CD14-positive monocyte (primary cell): ENCODE measurements around the gene MEX3A. TPM values are rescaled to one million over a fixed set of nuclear protein-coding genes. Genes with fewer than 3 reads are reported as not detected.
"Not testable (repeated sequence)": the region's sequence is repeated elsewhere in the genome, so short reads cannot be mapped to it uniquely, and the experiment has no call there.

Experiments
- DNase-seq, 3 donors: peaks; one replicate each; pipeline ENCODE4 v3.0.0-alpha.2; 2011 to 2022
- H2AFZ ChIP-seq: 2 replicates; pipeline ENCODE4 v1.6.0; 2012; ENCODE audit warnings: mild to moderate bottlenecking, low read depth, low read length, inconsistent platforms; ENCODE audit not compliant: insufficient read depth, poor library complexity, severe bottlenecking
- H3K27ac ChIP-seq, 2 donors: 1 replicate in 1 of 2; 2 replicates in 1 of 2; pipeline ENCODE4 v1.5.1; 2012 to 2013; ENCODE audit warnings: low read length in 2 of 2, control low read depth in 1 of 2, inconsistent platforms in 1 of 2, low read depth in 1 of 2, mild to moderate bottlenecking in 1 of 2
- H3K27me3 ChIP-seq, 2 donors: one replicate each; pipeline versions ENCODE4 v1.6.0 to v1.6.1; 2011 to 2013; ENCODE audit warnings: low read length in 2 of 2; ENCODE audit not compliant: control insufficient read depth in 2 of 2, insufficient read depth in 2 of 2
- H3K36me3 ChIP-seq, 2 donors: replicated peaks in 1 of 2; 1 replicate in 1 of 2; 2 replicates in 1 of 2; pipeline versions ENCODE4 v1.5.1 to v1.6.1; 2012 to 2013; ENCODE audit warnings: low read length in 2 of 2, control low read depth in 1 of 2, inconsistent platforms in 1 of 2, mild to moderate bottlenecking in 1 of 2; ENCODE audit not compliant: insufficient read depth in 2 of 2, control insufficient read depth in 1 of 2
- H3K4me1 ChIP-seq, 2 donors: 1 replicate in 1 of 2; 2 replicates in 1 of 2; pipeline versions ENCODE4 v1.5.1 to v1.6.1; 2012 to 2013; ENCODE audit warnings: low read length in 2 of 2, control low read depth in 1 of 2, inconsistent platforms in 1 of 2, mild to moderate bottlenecking in 1 of 2, moderate library complexity in 1 of 2; ENCODE audit not compliant: insufficient read depth in 2 of 2, control insufficient read depth in 1 of 2
- H3K4me2 ChIP-seq: replicated peaks from 2 replicates; pipeline ENCODE3; 2012; ENCODE audit warnings: low read length, moderate library complexity, mild to moderate bottlenecking; ENCODE audit not compliant: poor library complexity, severe bottlenecking; ENCODE audit errors: extremely low read depth
- H3K4me3 ChIP-seq, 3 experiments: fragments of 200-600 bp in 1 of 3; sonication (generic) in 1 of 3; replicated peaks in 1 of 3; 1 replicate in 2 of 3; 2 replicates in 1 of 3; pipeline ENCODE4 v1.5.1; 2011 to 2013; ENCODE audit warnings: low read length in 3 of 3, mild to moderate bottlenecking in 3 of 3, control low read depth in 2 of 3, low read depth in 2 of 3, inconsistent platforms in 1 of 3, moderate library complexity in 1 of 3
- H3K79me2 ChIP-seq: 2 replicates; pipeline ENCODE4 v1.6.0; 2012; ENCODE audit warnings: mild to moderate bottlenecking, control low read depth, inconsistent platforms, low read length, moderate library complexity; ENCODE audit not compliant: insufficient read depth
- H3K9ac ChIP-seq: 2 replicates; pipeline ENCODE4 v1.6.0; 2017; ENCODE audit warnings: low read length, mild to moderate bottlenecking; ENCODE audit not compliant: insufficient read depth, poor library complexity, severe bottlenecking
- H3K9me3 ChIP-seq, 2 donors: replicated peaks in 1 of 2; 1 replicate in 1 of 2; 2 replicates in 1 of 2; pipeline versions ENCODE4 v1.5.1 to v1.6.1; 2012 to 2013; ENCODE audit warnings: low read length in 2 of 2, control low read depth in 1 of 2; ENCODE audit not compliant: control insufficient read depth in 1 of 2, insufficient read depth in 1 of 2
- H4K20me1 ChIP-seq: 2 replicates; pipeline ENCODE4 v1.6.0; 2012; ENCODE audit warnings: mild to moderate bottlenecking, low read length, control low read depth, moderate library complexity; ENCODE audit not compliant: insufficient read depth
- H3K27ac Mint-ChIP-seq, 7 donors: one replicate each; pipeline ENCODE4 v1.8.0; 2020; ENCODE audit warnings: mild to moderate bottlenecking in 7 of 7, mixed read lengths in 7 of 7, moderate library complexity in 6 of 7, inconsistent platforms in 2 of 7
- H3K27me3 Mint-ChIP-seq, 3 donors: one replicate each; pipeline ENCODE4 v1.8.0; 2021 to 2022; ENCODE audit warnings: low read depth in 3 of 3, mild to moderate bottlenecking in 3 of 3, mixed read lengths in 3 of 3, moderate library complexity in 3 of 3, inconsistent platforms in 1 of 3
- H3K36me3 Mint-ChIP-seq, 2 donors: one replicate each; pipeline ENCODE4 v1.8.0; 2020; ENCODE audit warnings: mixed read lengths in 2 of 2, inconsistent platforms in 1 of 2, mild to moderate bottlenecking in 1 of 2
- H3K4me1 Mint-ChIP-seq: one replicate; pipeline ENCODE4 v1.8.0; 2020; ENCODE audit warnings: mild to moderate bottlenecking, mixed read lengths
- H3K4me3 Mint-ChIP-seq, 2 donors: one replicate each; pipeline ENCODE4 v1.8.0; 2020; ENCODE audit warnings: mild to moderate bottlenecking in 2 of 2, mixed read lengths in 2 of 2, moderate library complexity in 1 of 2
- H3K9me3 Mint-ChIP-seq, 7 donors: one replicate each; pipeline ENCODE4 v1.8.0; 2020 to 2022; ENCODE audit warnings: mixed read lengths in 7 of 7, mild to moderate bottlenecking in 6 of 7, moderate library complexity in 6 of 7, inconsistent platforms in 2 of 7
- CTCF ChIP-seq: fragments of 200-600 bp; IDR thresholded peaks from one replicate; pipeline ENCODE4 v1.8.0; 2022; ENCODE audit warnings: antibody characterized with exemption, mild to moderate bottlenecking
- WGBS: methylation state at CpG from one replicate; pipeline ENCODE4 v1.1.5; 2013; ENCODE audit warnings: missing lambda C conversion rate; ENCODE audit not compliant: insufficient coverage; 5-methylcytosine and 5-hydroxymethylcytosine counted together
- intact Hi-C, 2 donors: fragments of 100-400 bp; cut with micrococcal nuclease; formaldehyde crosslinking; loops; one replicate each; pipeline versions ENCODE4 v1.15.0 to v1.15.1; 2023
- polyA plus RNA-seq, 3 donors: library from polyadenylated mRNA; depleted of rRNA in 1 of 3; unstranded in 2 of 3; stranded (reverse) in 1 of 3; fragments of 300-500 nt in 2 of 3; fragments of >200 nt in 1 of 3; fragmentation: Illumina TruSeq in 2 of 3; gene quantifications; 1 replicate in 2 of 3; 2 replicates in 1 of 3; pipeline ENCODE4 v1.2.3, GENCODE V29; 2012 to 2021

Gene MEX3A
- polyA plus RNA-seq, 3 donors, result not detected

GRCh38 chr1:156118177-156118868 is 36.1 kb upstream of the MEX3A start:
- H3K4me1 ChIP-seq, result peaks cover 47 to 56% of the 10 kb centered on the region in 2 donors
- H3K9me3 Mint-ChIP-seq, result peaks cover 0 to 45% (median 21%) of the 10 kb centered on the region in 7 donors
- intact Hi-C loops, result no loop called here
- H3K36me3 Mint-ChIP-seq, result peaks cover 15 to 18% of the 10 kb centered on the region in 2 donors
- no peaks in the 10 kb centered on the region for H3K36me3 ChIP-seq
- H3K27ac ChIP-seq, result no peak overlapping the region
- peak overlapping the region in 3 of 7 donors; percentile 26 to 66 (median 31) for H3K27ac Mint-ChIP-seq
- H3K27me3 Mint-ChIP-seq, result peaks cover 92 to 97% (median 94%) of the 10 kb centered on the region in 3 donors
- DNase-seq, result no peak
- H3K4me3 Mint-ChIP-seq, result peak overlapping the region in 1 of 2 donors; percentile 84
- no peak overlapping the region for H2AFZ ChIP-seq
- no peaks in the 10 kb centered on the region for H3K79me2 ChIP-seq
- H4K20me1 ChIP-seq, result peaks cover 61% of the 10 kb centered on the region
- peaks cover 71 to 94% of the 10 kb centered on the region in 2 donors for H3K27me3 ChIP-seq
- no peak overlapping the region for H3K4me3 ChIP-seq
- TF ChIP-seq CTCF, result no peak
- H3K4me2 ChIP-seq, result no peak overlapping the region
- H3K9me3 ChIP-seq, result peaks cover 3 to 24% of the 10 kb centered on the region in 2 donors
- H3K4me1 Mint-ChIP-seq, result peaks cover 56% of the 10 kb centered on the region
- WGBS, result 90% methylated on average over 4 of the region's 8 CpGs
- H3K9ac ChIP-seq, result no peak overlapping the region

- H3K9me3 ChIP-seq, result peaks cover under 1 to 22% of the 10 kb centered on the region in 2 donors
- Mint-ChIP-seq H3K36me3 (peaks cover 13 to 23% of the 10 kb centered on the region in 2 donors), H3K4me1 (peaks cover 49% of the 10 kb centered on the region), H3K9me3 (peaks cover 0 to 45% (median 21%) of the 10 kb centered on the region in 7 donors), H3K27me3 (peaks cover 92 to 97% (median 94%) of the 10 kb centered on the region in 3 donors), H3K27ac (peak overlapping the region in 1 of 7 donors; percentile 66), H3K4me3 (peak overlapping the region in 1 of 2 donors; percentile 84)
- no peak overlapping the region for H3K9ac ChIP-seq
- no peaks in the 10 kb centered on the region for H3K36me3 ChIP-seq
- no peak for TF ChIP-seq CTCF
- 100% methylated on average over 7 of the region's 13 CpGs for WGBS
- no peak overlapping the region for H3K4me3 ChIP-seq
- H3K79me2 ChIP-seq, result no peaks in the 10 kb centered on the region
- H3K4me1 ChIP-seq, result peaks cover 39 to 49% of the 10 kb centered on the region in 2 donors
- no peak for DNase-seq
- H3K4me2 ChIP-seq, result no peak overlapping the region
- peaks cover 54% of the 10 kb centered on the region for H4K20me1 ChIP-seq
- peaks cover 70 to 94% of the 10 kb centered on the region in 2 donors for H3K27me3 ChIP-seq
- no peak overlapping the region for H2AFZ ChIP-seq
- H3K27ac ChIP-seq, result no peak overlapping the region
- intact Hi-C loops, result no loop called here
These were observed 35.3 kb upstream of the MEX3A start for GRCh38 chr1:156117414-156118176.

GRCh38 chr1:156116731-156117130 is 34.5 kb upstream of the MEX3A start:
- H3K9ac ChIP-seq, H3K27ac ChIP-seq, H3K36me3 ChIP-seq, DNase-seq, H2AFZ ChIP-seq, intact Hi-C loops, H3K79me2 ChIP-seq: not testable (repeated sequence)
- Histone ChIP-seq H3K27me3 (peaks cover 70 to 94% of the 10 kb centered on the region in 2 donors), H3K9me3 (peaks cover 0 to 25% of the 10 kb centered on the region in 2 donors), H4K20me1 (peaks cover 49% of the 10 kb centered on the region), H3K4me1 (peaks cover 39 to 45% of the 10 kb centered on the region in 2 donors), H3K4me2 (peak overlapping the region; percentile 61), H3K4me3 (peak overlapping the region; percentile 60 to 78 (median 71))
- peaks cover 96 to 99% (median 97%) of the 10 kb centered on the region in 3 donors for H3K27me3 Mint-ChIP-seq
- peaks cover 46% of the 10 kb centered on the region for H3K4me1 Mint-ChIP-seq
- WGBS, result 100% methylated on average over 1 of the region's 5 CpGs
- H3K9me3 Mint-ChIP-seq, result peaks cover 0 to 47% (median 21%) of the 10 kb centered on the region in 7 donors
- H3K36me3 Mint-ChIP-seq, result peaks cover 11 to 22% of the 10 kb centered on the region in 2 donors
- H3K4me3 Mint-ChIP-seq, result peak overlapping the region; percentile 89 to 95
- H3K27ac Mint-ChIP-seq, result peak overlapping the region in 1 of 7 donors; percentile 69
